HepG2 (cell line): ENCODE results near the gene SUB1. TPM values are rescaled to one million over a fixed set of nuclear protein-coding genes. Genes with fewer than 3 reads are reported as not detected.
A peak's percentile ranks its signal among the peaks of the same experiment; 100 is the strongest.

ENCODE experiments used
- FOXP1 ChIP-seq, 2 experiments: fragments of 450-650 bp in 1 of 2; IDR thresholded peaks; 2 replicates each; pipeline ENCODE4 v1.6.1; 2017 to 2018; ENCODE audit warnings: antibody characterized with exemption in 1 of 2
- HOXA3 ChIP-seq: sonication (generic); formaldehyde crosslinking; IDR thresholded peaks from 2 replicates; pipeline ENCODE4 v1.5.0; 2020; ENCODE audit warnings: missing genetic modification reagents
- ZNF547 ChIP-seq: sonication (generic); formaldehyde crosslinking; IDR thresholded peaks from 2 replicates; pipeline ENCODE4 v1.5.1; 2020; ENCODE audit warnings: mild to moderate bottlenecking, missing genetic modification reagents
- ZSCAN5A ChIP-seq: sonication (generic); formaldehyde crosslinking; IDR thresholded peaks from 2 replicates; pipeline ENCODE4 v1.8.0; 2022; ENCODE audit warnings: mild to moderate bottlenecking, missing genetic modification reagents, borderline replicate concordance
- polyA plus RNA-seq, 8 experiments: library from polyadenylated mRNA; depleted of rRNA in 3 of 8; stranded (reverse) in 7 of 8; unstranded in 1 of 8; fragments of >200 nt; fragmentation: Illumina TruSeq in 4 of 8; extraction: Trizol in 4 of 8; gene quantifications; 2 replicates each; pipeline versions ENCODE4 v1.2.1 to v1.2.3, GENCODE V29; 2011 to 2016; ENCODE audit warnings: low read depth in 4 of 8, missing spikeins in 1 of 8, mixed read lengths in 1 of 8; ENCODE audit not compliant: insufficient read depth in 1 of 8
- total RNA-seq, 5 experiments: library from RNA; depleted of rRNA; stranded (reverse); fragments of >200 nt; fragmentation: Illumina TruSeq; extraction: Trizol; gene quantifications; 2 replicates each; pipeline ENCODE4 v1.2.3, GENCODE V29; 2016; ENCODE audit warnings: low read depth in 1 of 5
- TF ChIP-seq, protein P1 (sequence below): IDR thresholded peaks from 2 replicates; pipeline ENCODE4 v1.6.1; 2016; ENCODE audit warnings: control low read depth
- TF ChIP-seq, protein P2 (sequence below), 2 experiments: IDR thresholded peaks; 2 replicates each; pipeline ENCODE4 v1.6.1; 2011 to 2012; ENCODE audit warnings: low read length in 2 of 2, borderline replicate concordance in 1 of 2, low read depth in 1 of 2, mild to moderate bottlenecking in 1 of 2, moderate library complexity in 1 of 2
- TF ChIP-seq, protein P3 (sequence below): sonication (generic); formaldehyde crosslinking; IDR thresholded peaks from 2 replicates; pipeline ENCODE4 v1.9.0; 2021; ENCODE audit warnings: mild to moderate bottlenecking, missing genetic modification reagents
- TF ChIP-seq, protein P4 (sequence below): sonication (generic); formaldehyde crosslinking; IDR thresholded peaks from 2 replicates; pipeline ENCODE4 v1.5.0; 2020; ENCODE audit warnings: missing genetic modification reagents

The SUB1 gene
- total and polyA plus RNA-seq, 2 of the 13 experiments (the other 11 are each of a cell fraction or from before 2014, with no cell fraction given), result 182 to 693 TPM

DNA sequence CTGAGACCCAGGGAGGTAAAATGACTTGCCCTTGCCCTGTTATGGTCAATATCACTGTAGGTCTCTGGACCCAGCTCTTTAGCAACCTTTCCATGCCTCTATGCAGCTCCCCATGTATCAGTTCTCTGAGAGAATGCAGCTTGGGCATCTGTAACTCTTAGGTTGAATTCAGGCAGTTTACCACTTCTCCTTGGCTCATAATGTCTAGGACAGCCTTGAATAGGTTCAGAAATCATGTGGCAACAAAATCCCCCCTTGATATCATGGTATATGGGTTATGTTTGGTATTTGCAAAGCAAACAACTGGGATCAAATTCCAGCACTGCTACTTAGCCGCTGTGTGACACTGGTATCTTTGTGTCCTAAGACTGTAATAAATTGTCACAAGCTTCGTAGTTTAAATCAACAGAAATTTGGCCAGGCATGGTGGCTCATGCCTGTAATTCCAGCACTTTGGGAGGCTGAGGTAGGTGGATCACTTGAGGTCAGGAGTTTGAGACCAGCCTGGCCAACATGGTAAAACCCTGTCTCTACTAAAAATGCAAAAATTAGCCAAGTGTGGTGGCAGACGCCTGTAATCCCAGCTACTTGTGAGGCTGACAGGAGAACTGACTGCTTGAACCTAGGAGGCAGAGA, 10.7 kb upstream of the SUB1 start (continued):
- peak; percentile 32; the same call in 1 of the 2 replicates for TF ChIP-seq ZSCAN5A (CRISPR knock-in tag)
- TF ChIP-seq, protein P1, sequence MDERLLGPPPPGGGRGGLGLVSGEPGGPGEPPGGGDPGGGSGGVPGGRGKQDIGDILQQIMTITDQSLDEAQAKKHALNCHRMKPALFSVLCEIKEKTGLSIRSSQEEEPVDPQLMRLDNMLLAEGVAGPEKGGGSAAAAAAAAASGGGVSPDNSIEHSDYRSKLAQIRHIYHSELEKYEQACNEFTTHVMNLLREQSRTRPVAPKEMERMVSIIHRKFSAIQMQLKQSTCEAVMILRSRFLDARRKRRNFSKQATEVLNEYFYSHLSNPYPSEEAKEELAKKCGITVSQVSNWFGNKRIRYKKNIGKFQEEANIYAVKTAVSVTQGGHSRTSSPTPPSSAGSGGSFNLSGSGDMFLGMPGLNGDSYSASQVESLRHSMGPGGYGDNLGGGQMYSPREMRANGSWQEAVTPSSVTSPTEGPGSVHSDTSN, result 0 out of 2 replicates have a peak, but pooled peaks have one; percentile 24
- TF ChIP-seq FOXP1 (IDR thresholded peaks at IDR 0.05), result peak; percentile 48
- peak; percentile 65 for TF ChIP-seq FOXP1 (CRISPR knock-in tag; IDR thresholded peaks at IDR 0.05)
- 0 out of 2 replicates have a peak, but pooled peaks have one; percentile 33 for TF ChIP-seq ZNF547 (CRISPR knock-in tag)
- TF ChIP-seq, protein P2, sequence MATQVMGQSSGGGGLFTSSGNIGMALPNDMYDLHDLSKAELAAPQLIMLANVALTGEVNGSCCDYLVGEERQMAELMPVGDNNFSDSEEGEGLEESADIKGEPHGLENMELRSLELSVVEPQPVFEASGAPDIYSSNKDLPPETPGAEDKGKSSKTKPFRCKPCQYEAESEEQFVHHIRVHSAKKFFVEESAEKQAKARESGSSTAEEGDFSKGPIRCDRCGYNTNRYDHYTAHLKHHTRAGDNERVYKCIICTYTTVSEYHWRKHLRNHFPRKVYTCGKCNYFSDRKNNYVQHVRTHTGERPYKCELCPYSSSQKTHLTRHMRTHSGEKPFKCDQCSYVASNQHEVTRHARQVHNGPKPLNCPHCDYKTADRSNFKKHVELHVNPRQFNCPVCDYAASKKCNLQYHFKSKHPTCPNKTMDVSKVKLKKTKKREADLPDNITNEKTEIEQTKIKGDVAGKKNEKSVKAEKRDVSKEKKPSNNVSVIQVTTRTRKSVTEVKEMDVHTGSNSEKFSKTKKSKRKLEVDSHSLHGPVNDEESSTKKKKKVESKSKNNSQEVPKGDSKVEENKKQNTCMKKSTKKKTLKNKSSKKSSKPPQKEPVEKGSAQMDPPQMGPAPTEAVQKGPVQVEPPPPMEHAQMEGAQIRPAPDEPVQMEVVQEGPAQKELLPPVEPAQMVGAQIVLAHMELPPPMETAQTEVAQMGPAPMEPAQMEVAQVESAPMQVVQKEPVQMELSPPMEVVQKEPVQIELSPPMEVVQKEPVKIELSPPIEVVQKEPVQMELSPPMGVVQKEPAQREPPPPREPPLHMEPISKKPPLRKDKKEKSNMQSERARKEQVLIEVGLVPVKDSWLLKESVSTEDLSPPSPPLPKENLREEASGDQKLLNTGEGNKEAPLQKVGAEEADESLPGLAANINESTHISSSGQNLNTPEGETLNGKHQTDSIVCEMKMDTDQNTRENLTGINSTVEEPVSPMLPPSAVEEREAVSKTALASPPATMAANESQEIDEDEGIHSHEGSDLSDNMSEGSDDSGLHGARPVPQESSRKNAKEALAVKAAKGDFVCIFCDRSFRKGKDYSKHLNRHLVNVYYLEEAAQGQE (IDR thresholded peaks at IDR 0.05; ENCODE audit: borderline replicate concordance in 1 of 2, low read depth in 1 of 2, low read length in 2 of 2), result no peak; a peak in 1 of 4 replicates
- TF ChIP-seq, protein P3, sequence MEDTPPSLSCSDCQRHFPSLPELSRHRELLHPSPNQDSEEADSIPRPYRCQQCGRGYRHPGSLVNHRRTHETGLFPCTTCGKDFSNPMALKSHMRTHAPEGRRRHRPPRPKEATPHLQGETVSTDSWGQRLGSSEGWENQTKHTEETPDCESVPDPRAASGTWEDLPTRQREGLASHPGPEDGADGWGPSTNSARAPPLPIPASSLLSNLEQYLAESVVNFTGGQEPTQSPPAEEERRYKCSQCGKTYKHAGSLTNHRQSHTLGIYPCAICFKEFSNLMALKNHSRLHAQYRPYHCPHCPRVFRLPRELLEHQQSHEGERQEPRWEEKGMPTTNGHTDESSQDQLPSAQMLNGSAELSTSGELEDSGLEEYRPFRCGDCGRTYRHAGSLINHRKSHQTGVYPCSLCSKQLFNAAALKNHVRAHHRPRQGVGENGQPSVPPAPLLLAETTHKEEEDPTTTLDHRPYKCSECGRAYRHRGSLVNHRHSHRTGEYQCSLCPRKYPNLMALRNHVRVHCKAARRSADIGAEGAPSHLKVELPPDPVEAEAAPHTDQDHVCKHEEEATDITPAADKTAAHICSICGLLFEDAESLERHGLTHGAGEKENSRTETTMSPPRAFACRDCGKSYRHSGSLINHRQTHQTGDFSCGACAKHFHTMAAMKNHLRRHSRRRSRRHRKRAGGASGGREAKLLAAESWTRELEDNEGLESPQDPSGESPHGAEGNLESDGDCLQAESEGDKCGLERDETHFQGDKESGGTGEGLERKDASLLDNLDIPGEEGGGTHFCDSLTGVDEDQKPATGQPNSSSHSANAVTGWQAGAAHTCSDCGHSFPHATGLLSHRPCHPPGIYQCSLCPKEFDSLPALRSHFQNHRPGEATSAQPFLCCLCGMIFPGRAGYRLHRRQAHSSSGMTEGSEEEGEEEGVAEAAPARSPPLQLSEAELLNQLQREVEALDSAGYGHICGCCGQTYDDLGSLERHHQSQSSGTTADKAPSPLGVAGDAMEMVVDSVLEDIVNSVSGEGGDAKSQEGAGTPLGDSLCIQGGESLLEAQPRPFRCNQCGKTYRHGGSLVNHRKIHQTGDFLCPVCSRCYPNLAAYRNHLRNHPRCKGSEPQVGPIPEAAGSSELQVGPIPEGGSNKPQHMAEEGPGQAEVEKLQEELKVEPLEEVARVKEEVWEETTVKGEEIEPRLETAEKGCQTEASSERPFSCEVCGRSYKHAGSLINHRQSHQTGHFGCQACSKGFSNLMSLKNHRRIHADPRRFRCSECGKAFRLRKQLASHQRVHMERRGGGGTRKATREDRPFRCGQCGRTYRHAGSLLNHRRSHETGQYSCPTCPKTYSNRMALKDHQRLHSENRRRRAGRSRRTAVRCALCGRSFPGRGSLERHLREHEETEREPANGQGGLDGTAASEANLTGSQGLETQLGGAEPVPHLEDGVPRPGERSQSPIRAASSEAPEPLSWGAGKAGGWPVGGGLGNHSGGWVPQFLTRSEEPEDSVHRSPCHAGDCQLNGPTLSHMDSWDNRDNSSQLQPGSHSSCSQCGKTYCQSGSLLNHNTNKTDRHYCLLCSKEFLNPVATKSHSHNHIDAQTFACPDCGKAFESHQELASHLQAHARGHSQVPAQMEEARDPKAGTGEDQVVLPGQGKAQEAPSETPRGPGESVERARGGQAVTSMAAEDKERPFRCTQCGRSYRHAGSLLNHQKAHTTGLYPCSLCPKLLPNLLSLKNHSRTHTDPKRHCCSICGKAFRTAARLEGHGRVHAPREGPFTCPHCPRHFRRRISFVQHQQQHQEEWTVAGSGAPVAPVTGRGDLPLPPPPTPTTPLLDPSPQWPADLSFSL, result peak; percentile 30; the same call in 1 of the 2 replicates
- peak; percentile 60; the same call in 1 of the 2 replicates for TF ChIP-seq HOXA3 (CRISPR knock-in tag)
- TF ChIP-seq, protein P4, sequence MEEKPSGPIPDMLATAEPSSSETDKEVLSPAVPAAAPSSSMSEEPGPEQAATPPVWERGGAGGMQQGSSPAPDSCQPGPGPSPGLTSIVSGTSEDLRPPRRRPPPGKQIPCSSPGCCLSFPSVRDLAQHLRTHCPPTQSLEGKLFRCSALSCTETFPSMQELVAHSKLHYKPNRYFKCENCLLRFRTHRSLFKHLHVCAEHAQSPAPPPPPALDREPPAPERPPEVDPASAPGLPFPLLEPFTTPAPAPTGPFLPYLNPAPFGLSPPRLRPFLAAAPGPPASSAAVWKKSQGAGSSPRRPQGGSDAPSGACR, result peak; percentile 77; the same call in 1 of the 2 replicates
